IPS DF 4.7 (cell line): ENCODE data around the gene TBC1D8.

Experiments
- DNase-seq: peaks from one replicate; pipeline ENCODE4 v3.0.0-alpha.2; 2013; ENCODE audit warnings: low spot score; ENCODE audit errors: extremely low read depth

TBC1D8 gene

DNA sequence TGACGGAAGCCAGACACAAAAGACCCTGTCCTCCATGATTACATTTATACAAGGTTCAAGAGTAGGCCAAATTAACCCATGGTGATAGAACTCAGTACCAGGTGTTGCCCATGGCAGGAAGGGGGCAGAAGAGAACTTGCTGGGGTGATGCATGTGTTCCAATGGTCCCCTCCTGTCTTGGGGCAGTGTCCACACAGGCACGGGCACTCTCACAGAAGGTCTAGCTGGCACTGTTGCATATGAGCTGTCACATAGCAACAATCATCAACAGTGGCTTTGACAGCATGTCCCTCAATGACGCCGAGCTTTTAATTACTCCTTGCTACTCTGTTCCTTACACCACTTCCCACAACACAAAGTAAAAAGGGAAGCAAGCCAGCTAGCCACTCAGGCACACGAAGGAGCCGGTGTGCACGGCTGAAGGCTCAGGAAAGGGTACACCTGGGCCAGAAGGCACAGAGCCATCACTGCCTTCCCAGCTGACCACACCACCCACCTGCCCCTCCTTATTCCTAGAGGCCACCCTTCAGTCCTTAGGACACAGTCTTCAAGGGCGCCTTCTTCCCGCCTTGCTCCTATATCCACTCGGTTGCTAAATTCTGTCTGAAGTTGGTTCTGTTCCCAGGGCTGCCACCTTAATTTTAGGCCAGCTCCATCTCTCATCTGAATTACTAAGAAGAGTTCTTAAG, 120.2 kb downstream of the TBC1D8 start:
- DNase-seq = no peak

DNA sequence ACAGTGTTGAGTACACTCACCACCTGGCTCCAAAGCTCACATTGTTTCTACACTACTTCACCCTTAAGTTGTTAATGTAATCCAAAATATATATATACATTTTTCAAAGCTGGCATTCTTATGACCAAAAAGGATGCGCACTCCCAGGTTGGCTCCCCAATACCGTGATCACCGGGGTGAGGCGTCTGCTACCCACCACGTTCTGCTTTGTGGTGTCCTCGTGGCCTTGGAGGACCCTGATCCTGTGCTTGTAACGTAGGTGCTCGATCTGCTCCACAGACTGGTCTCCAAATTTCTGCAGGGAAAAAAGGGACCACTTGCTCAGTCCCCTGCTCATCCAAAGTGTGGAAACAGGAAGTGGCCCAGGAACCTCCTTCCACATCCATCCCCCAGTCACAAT, 123.3 kb downstream of the TBC1D8 start:
- DNase-seq = no peak

- DNase-seq = no peak
Measured at GRCh38 chr2:101026923-101027469, 124.2 kb downstream of the TBC1D8 start.

DNA sequence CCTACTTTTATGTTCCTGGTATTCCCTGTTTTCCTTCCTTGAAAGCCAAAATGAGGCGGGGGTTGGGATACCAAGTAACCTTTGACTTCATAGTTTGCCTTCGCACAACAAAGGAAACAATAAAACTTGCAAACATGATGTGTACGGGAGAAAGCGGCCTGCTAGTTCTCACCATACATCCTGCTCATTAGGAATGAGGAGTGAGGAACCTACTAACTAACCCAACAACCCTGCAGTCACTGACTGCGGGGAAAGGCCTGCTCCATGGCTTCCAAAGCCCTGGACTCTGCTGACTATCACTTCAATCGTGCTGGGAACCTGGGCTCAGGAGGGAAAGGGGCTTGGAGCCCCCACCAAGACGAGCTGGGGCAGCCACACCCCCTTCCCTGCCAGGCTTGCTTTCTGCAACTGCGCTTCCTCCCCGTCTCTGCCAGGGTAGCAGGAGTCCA, 124.9 kb downstream of the TBC1D8 start:
- no peak for DNase-seq

DNA sequence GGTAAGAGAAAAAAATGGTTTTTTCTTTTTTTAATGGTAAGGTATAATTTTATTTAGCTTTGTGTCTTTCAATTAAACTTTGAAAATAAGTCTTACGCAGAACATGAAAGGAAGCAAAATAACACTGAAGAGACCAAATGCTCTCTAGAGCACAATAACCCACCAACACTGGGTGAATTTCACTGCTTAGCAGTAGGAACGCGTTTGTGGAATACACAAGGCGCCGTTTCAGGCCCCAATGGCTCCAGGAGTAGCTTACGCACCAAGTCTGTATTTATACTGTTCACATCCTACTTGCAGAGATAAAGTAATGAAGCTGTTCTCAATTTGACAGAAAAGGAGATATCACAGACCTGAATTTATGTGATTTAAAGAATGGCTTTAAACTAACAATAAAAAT, 125.6 kb downstream of the TBC1D8 start:
- no peak for DNase-seq

DNA sequence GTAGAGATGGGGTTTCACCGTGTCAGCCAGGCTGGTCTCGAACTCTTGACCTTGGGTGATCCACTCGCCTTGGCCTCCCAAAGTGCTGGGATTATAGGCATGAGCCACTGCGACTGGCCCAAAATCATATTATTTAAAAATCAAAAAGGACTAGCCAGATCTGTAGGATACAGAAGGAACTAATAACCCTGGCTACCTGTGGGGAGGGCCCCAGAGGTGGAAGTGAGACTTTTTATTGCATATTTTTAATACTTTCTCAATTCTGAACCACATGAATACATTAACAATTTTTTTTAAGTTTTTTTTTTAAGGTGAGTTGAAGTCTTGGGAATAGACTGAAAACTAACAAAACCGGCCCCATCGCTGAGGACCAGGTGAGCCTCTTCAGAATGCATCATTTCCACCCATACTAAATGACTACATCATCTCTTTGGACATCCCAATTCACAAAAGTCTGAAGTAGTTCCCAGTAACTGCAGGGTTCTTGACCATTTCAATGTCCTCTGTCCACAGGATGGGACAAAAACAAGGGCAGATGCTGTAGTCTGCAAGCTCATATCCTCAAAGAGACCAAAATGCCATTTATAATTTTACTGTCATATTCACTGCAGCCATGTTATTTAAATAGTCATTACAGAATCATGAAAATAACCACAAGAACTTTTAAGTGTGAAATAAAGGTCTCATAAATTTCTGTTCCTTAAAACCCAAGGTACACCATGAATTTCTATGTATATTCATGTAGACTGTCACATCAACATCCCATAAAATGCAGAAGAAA, 127.7 kb downstream of the TBC1D8 start:
- DNase-seq = no peak

GRCh38 chr2:101022221-101022620, 129.0 kb downstream of the TBC1D8 start:
- no peak for DNase-seq

DNA sequence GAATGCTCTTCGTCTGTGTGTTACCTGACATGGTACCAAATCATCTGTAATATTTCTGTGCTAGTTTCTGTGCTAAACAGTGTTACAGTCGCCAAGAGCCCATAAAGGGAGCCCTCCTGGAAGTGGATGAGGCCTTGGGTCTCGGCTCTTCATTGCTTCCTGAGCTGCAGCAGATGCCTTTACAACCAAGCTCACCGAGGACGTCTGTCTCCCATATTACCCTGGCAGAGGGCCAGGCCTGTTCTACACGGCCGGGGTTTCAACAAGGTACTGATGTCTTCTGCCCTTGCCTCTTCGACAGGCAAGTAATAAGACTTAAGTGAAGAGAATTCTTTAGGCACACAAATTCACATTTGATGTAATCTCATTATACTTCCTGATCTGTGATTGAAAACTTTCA, 132.2 kb downstream of the TBC1D8 start:
- no peak for DNase-seq

- no peak for DNase-seq
Measured at GRCh38 chr2:101017371-101017770, 133.8 kb downstream of the TBC1D8 start.

DNA sequence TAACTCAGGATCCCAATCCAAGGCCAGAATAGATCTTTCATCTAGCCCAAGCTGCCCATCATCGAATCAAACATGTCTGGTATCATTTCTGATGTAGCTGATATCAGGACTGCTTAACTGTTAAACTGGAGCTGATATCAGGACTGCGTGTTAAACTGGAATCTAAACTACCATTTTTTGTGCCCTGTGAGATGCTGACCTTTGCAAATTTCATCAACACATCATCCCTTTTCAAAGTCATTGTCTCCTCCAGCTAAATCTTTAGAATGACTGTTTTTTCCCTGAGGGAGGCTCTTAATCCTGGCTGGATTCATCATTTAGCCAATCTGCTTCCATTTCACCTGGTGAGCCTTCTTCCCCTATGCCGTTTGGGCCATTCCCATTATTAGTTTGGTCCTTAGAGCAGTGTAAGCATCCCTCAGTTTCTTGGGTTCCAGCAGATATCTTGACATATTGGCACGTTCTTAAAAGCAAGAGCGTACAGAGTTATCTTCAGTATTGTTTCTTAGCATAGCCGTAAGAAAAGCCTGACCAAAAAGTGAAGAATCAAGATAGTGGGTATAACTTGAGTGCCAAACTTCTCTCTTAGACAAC, 136.8 kb downstream of the TBC1D8 start:
- DNase-seq = no peak

- no peak for DNase-seq
Measured at GRCh38 chr2:101012706-101013181, 138.4 kb downstream of the TBC1D8 start.

DNA sequence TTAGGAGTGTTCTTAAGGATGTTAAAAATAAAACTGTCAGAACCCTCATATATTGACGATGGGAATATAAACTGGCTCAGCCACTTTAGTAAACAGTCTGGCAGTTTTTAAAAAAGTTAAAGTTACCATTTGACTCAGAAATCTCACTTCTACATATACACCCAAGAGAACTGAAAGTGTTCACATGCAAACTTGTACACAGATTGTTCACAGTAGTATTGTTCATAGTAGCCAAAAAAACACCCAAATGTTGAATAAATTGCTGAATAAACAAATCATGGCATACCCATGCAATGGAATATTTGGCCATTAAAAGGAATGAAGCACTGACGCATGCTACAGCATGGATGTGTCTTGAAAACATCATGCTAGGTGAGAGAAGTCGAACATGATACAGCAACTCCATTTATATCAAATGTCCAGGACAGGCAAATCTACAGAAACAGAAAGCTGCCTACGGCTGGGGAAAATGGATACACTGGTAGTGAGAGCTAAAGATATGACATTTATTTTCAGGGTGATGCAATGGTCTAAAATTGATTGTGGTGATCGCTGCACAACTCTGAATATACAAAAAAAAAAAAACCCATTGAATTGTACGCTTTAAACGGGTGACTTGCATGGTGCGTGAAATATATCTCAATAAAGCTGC, 139.0 kb downstream of the TBC1D8 start:
- no peak for DNase-seq

GRCh38 chr2:101011152-101011551, 140.0 kb downstream of the TBC1D8 start:
- DNase-seq = no peak

DNA sequence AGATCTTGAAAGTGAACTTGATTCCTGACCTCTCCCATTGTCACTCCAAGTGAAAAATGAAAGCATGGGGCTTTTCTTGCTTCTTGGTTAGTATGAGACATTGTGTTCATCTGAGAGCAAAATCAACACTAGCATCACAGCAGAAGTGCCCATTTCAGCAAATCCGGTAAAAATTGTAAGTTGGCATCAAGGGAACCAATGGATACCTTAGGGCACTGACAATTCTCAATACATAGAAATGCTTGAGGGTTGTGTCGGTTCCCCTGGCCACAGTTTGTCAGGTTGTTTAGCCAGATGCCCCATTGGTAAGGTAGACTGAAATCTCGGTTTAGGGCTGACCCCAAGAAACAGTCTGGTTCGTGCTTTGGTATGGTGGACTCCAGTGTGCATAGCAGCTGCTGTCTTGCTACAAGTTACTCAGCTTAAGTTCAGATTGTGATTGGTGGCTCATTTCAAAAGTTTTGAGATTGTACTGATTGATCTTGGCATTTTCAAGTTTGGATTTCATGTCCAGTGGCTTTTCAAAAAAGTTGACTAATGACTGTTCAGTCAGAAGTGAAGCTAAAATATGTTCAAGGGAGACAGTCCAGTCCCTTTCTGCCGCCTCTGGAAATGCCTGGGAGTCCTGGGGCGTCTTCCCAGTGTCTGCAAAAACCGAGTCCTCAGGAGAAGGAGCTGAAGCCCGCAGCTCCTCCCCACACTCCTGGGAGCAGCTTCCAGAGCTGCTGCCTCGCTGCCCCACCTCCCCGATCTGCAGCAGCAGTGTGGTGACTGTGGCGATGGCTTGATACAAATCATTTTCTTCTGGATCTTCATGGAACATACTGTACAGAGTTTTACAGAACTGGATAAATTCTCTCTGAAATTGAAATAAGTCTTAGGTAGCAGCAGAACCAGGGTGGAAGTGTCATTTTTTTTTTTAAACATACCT, 143.5 kb downstream of the TBC1D8 start:
- no peak for DNase-seq

- DNase-seq = no peak
Measured at GRCh38 chr2:101006065-101006715, 145.0 kb downstream of the TBC1D8 start.

DNA sequence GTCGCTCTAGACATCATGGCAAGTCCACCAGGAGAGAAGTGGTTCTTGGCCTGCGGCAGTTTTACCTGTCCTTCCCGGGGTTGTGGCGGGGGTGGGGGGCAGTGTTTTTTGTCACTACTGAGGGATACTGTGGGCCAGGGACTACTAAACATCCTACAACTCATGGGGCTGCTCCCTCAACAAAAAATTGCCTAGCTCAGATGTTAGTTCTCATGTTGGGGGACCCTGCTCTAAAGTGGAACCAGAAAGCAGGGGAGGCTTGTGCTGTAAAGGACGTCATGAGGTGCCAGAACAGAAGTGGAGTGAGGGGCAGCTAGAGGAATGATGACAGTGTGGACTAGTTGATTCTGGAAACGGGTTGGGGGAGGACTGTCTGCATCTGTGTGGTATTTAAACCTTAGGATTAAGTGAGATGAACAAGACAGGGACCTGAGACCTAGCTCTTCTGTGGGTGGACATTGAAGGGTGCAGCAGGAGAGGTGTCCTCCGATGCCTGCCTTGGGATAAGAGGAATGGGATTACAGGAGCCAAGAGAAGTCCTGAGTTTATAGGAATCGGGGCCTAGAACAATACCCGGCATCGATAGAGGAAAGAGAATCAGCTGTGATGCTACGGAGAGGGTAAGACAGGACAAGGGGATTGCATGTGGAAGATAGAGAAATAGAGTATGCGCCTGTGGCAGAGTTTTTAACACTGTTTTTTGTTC, 146.4 kb downstream of the TBC1D8 start:
- DNase-seq = no peak

- DNase-seq = no peak
Measured at GRCh38 chr2:101003278-101003775, 147.9 kb downstream of the TBC1D8 start.

- DNase-seq = no peak
Measured at GRCh38 chr2:101002562-101003277, 148.5 kb downstream of the TBC1D8 start.
